HG02938 (cell line): ENCODE results near the gene XCL2.

ENCODE experiments used
- ATAC-seq: cut with Tn5 transposase; IDR thresholded peaks from one replicate; pipeline ENCODE4 v1.9.1; 2021; ENCODE audit warnings: mild to moderate bottlenecking, moderate library complexity; ENCODE audit not compliant: unreplicated experiment

The XCL2 gene

DNA sequence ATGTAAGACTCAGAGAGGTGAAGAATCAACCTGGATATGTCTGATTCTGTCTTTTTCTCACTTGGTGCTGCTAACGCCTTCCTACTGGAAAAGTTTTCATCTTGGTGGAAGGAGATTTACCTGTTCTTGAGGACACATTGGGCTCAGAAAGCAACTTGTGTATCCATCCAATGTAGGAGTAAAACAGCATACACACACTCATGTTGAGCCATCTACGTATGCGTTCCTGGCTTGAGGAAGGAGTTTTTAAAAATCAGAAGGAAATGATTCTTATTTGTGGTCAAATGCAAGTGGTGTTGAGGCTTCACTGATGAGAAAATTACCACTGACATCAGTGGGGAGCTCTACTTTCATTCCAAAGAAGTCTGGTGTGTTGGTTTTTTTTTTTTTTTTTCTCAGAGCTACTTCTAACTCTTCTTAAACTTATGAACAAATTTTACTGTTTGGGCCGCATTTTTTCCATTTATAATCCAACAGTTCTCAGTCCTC is 25.6 kb downstream of the XCL2 start:
- no peak for ATAC-seq

GRCh38 chr1:168514455-168514854 is 29.3 kb downstream of the XCL2 start:
- no peak for ATAC-seq

DNA sequence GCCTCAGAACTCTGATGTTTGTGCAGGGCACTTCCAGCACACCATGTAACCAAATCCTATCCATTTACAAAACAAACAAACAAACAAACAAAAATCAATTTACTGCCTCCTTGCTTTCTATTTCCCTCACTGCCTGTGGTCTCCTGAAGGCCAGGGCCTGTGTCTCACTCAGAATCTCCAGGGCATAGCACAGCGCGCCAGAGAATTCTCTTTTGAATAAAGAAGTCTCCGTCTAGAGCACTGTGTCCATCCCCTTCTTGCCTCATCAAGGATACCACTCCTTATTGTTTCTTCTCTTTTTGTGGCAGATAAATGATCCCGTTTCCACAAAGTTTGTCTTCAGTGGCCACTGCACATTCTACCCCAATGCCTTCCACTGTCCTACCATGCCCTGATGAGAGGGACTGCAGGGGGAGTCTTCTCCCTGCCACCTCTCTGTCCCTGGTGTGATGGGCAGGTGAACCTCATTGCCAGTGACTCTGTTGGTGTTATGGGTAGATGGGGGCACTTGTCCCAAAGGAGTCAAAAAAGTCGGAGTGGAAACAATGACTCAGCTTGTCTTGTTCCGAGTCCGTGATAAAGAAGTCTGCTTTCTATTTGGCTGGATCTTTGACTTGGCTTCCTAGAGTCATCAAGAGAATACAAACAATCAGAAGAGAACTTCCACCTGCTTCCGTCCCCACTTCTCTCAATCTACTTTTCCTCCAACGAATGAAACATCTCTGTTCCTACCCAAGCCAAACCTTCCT is 30.0 kb downstream of the XCL2 start:
- no peak for ATAC-seq

- ATAC-seq = no peak
Observed at GRCh38 chr1:168512864-168513595, 30.8 kb downstream of the XCL2 start.

GRCh38 chr1:168509875-168510791 is 33.7 kb downstream of the XCL2 start:
- ATAC-seq = peak; percentile 66

- no peak for ATAC-seq
Observed at GRCh38 chr1:168509210-168509609, 34.6 kb downstream of the XCL2 start.

DNA sequence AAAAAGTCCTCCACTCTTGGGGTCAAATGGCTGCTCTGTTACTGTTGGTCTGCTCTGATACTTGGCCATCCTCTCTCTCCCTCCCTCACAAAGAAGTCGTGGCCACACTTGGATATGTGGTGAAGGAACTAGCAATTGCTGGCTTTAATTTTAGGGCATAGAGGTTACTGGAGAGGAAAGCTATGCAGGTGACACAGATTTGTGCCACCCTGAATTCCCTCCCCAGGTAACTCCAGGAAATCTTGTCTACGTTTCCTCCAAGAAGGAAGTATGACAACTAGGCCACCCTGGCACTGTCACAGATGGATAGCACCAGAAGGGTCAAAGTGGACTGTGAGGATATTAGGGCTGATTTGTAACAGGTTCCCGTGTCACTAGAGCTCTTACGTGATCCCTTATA is 36.0 kb downstream of the XCL2 start:
- ATAC-seq = no peak

- no peak for ATAC-seq
Observed at GRCh38 chr1:168507231-168507630, 36.6 kb downstream of the XCL2 start.

DNA sequence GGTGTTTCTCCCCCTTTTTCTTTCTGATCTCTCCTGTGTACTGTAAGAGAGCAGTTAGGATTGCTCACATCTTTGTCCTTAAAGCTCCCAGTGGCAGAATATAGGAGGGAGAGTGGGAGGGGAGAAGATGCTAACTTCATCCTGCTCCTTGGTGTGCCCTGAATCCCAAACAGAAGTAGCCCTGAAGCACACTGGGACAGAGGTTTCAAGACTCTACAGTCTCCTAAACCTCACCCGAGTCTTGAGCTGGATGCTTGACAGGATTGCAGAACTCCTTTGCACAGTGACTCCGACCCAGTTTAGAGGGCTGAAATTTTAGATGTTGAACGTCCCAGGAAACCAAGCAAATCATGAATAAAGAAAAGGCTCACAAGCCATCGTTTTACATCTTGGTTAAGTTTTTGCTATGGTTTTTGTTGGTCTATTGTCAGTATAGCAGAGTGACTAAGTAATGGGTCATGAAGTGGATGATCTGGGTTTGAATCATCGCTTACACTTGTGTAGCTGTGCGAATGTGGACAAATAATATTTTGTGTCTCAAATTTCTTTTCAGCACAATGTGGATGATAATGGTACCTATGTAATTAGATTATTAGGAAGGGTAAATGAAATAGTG is 37.5 kb downstream of the XCL2 start:
- ATAC-seq = no peak

DNA sequence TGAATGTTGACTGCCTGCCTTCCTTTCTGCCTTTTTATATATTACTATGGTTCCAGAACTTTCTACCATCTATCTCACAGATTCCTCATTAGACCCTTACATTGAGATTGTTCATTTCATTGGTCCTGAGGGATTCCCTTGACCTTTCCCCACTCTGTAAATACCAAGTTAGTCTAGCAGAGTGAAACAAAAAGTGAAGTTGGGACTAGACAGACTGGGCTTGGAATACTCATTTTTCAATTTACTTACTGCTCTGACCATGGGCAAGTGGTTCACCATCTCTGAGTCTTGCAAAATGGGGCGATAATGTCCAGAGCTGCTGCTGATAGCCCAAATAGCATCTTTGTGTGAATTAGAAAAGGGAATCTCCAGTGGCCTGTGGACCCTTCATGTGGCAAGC is 38.8 kb downstream of the XCL2 start:
- no peak for ATAC-seq

- peak; percentile 75 for ATAC-seq
Observed at GRCh38 chr1:168504064-168504837, 39.5 kb downstream of the XCL2 start.

DNA sequence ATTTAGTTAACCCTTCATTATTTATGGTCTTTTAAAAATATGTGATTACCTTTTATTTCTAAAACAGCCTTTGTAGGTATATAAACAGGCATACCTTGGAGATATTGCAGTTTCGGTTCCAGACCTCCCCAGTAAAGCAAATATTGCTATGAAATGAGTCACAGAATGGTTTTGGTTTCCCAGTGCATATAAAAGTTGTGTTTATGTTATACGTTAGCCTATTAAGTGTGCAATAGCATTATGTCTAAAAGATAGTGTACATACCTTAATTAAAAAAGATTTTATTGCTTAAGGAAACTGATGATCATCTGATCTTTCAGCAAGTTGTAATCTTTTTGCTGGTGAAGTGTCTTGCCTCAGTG is 44.1 kb downstream of the XCL2 start:
- no peak for ATAC-seq

- ATAC-seq = no peak
Observed at GRCh38 chr1:168498956-168499687, 44.7 kb downstream of the XCL2 start.

- ATAC-seq = no peak
Observed at GRCh38 chr1:168498159-168498631, 45.6 kb downstream of the XCL2 start.

DNA sequence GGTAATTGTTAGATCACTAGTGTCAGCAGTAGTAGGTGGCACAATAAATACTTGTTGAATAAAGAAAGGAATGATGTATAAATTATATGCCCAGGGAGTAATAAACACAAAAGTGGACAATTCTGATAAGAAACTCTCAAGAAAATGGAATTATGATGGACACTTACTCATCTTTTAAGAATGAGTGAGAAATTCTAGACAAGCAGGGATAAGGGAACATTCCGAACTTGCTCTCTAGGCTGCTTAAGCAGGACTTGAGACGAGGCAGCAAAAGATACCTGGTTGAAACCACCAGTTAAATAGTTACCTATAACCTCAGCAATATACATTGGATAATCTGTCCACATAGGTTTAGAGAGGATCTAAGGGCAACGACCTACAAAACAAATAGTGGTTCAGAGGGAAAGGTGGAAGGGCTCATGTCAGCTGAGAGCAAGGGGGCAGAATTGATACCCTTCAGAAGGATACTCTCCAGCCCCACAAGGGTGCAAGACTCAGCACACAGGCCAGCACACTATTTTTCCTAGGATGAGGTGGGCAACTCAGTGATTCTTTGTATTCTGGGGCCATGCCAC is 46.3 kb downstream of the XCL2 start:
- no peak for ATAC-seq

- ATAC-seq = no peak
Observed at GRCh38 chr1:168491527-168492164, 52.2 kb downstream of the XCL2 start.
